ENCODE data around the gene NFAT5. TPM values are rescaled to one million over a fixed set of nuclear protein-coding genes. Genes with fewer than 3 reads are reported as not detected.
"Not testable (repeated sequence)": the region's sequence is repeated elsewhere in the genome, so short reads cannot be mapped to it uniquely, and the experiment has no call there.

Gene NFAT5
- total RNA-seq, 1 donor from 2014 or later = 13.9 TPM

DNA sequence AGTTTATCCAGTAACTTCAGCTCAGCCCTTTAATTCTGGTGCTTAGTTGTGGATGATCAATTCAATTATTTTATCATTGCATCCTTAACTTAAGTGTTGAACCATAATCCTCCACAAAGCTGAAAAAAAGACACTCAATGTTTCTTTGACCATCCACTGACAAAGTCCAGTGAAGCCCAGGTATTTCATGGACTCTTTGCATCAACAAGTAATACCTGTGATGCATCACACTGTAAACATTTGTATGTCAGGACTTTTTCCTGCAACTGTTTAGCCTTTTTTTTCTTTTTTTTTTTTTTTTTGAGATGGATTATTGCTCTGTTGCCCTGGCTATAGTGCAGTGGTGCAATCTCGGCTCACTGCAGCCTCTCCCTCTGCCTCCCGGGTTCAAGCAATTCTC, 6.6 kb upstream of the NFAT5 start:
- Histone ChIP-seq H3K27ac (replicated peaks) (no peak overlapping the region), H3K27me3 (ENCODE audit: low read depth) (no peaks in the 10 kb centered on the region), H3K4me1 (peaks cover 1% of the 10 kb centered on the region), H3K4me3 (no peak overlapping the region), H3K36me3 (no peaks in the 10 kb centered on the region), H3K9me3 (replicated peaks) (no peaks in the 10 kb centered on the region)
- intact Hi-C loops (cut with micrococcal nuclease) = no loop called here
- no peak for DNase-seq
- TF ChIP-seq, protein P1, sequence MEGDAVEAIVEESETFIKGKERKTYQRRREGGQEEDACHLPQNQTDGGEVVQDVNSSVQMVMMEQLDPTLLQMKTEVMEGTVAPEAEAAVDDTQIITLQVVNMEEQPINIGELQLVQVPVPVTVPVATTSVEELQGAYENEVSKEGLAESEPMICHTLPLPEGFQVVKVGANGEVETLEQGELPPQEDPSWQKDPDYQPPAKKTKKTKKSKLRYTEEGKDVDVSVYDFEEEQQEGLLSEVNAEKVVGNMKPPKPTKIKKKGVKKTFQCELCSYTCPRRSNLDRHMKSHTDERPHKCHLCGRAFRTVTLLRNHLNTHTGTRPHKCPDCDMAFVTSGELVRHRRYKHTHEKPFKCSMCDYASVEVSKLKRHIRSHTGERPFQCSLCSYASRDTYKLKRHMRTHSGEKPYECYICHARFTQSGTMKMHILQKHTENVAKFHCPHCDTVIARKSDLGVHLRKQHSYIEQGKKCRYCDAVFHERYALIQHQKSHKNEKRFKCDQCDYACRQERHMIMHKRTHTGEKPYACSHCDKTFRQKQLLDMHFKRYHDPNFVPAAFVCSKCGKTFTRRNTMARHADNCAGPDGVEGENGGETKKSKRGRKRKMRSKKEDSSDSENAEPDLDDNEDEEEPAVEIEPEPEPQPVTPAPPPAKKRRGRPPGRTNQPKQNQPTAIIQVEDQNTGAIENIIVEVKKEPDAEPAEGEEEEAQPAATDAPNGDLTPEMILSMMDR (IDR thresholded peaks at IDR 0.05; ENCODE audit: borderline replicate concordance) = no peak

DNA sequence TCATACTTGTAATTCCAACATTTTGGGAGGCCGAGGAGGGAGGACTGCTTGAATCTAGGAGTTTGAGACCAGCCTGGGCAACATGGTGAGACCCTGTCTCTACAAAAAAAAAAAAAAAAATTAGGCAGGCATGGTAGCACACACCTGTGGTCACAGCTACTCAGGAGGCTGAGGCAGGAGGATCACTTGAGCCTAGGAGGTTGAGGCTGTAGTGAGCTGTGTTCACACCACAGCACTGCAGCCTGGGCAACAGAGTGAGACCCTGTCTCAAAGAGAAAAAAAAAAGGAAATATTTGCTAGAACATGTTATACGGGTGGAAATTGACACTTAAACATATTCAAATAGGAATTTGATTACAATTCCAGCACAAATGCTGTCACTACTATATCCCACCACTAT, 4.4 kb upstream of the NFAT5 start:
- intact Hi-C loops (cut with micrococcal nuclease) = loop anchor here (10.0 kb wide), 1 partner anchor 167 kb away; no protein-coding TSS in a partner anchor
- H3K27me3 ChIP-seq (ENCODE audit: low read depth); H3K9me3 ChIP-seq (replicated peaks); H3K27ac ChIP-seq (replicated peaks); H3K4me3 ChIP-seq; H3K36me3 ChIP-seq; DNase-seq: not testable (repeated sequence)
- H3K4me1 ChIP-seq = peaks cover 16% of the 10 kb centered on the region

DNA sequence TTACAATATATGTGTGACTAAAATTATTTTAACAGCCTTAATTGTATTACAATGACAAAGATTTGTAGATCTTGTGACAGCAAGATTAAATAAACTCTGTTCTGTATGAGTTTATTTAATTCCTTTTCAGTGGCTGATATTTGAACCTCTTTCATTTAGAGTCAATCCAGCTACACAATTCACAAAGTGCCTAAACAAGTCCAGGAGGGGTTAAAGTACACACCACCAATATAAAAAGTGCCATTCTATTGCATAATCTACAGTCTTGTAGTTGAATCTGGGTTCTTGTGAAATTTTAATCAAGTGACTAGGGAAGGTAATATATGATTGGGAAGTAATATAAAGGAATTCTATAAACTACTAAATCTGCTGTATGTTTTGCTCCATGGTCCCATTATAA, 3.9 kb upstream of the NFAT5 start:
- no peak overlapping the region for H3K4me3 ChIP-seq
- TF ChIP-seq, protein P1 (IDR thresholded peaks at IDR 0.05; ENCODE audit: borderline replicate concordance) = no peak
- H3K4me1 ChIP-seq = peaks cover 21% of the 10 kb centered on the region
- DNase-seq = no peak
- no peaks in the 10 kb centered on the region for H3K36me3 ChIP-seq
- H3K9me3 ChIP-seq (replicated peaks) = no peaks in the 10 kb centered on the region
- no peaks in the 10 kb centered on the region for H3K27me3 ChIP-seq (ENCODE audit: low read depth)
- intact Hi-C loops (cut with micrococcal nuclease) = loop anchor here (10.0 kb wide), 1 partner anchor 167 kb away; no protein-coding TSS in a partner anchor
- no peak overlapping the region for H3K27ac ChIP-seq (replicated peaks)

DNA sequence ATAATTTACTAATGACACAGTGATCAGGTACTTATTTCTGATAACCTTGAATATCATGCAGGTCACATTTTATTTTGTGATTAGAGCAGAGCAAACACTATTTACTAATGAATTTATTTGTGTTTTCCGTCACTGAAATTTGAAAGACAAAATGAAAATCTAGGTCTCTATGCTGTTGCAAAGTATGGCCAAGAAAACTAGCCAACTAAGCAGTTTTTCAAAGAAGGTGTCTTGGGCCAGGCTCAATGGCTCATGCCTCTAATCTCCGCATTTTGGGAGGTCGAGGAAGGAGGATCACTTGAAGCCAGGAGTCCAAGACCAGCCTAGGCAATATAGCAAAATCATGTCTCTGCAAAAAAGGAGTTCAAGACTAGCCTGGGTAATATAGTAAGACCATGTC, 3.0 kb upstream of the NFAT5 start:
- intact Hi-C loops (cut with micrococcal nuclease) = loop anchor here (10.0 kb wide), 1 partner anchor 168 kb away; no protein-coding TSS in a partner anchor
- Histone ChIP-seq H3K9me3 (replicated peaks) (no peaks in the 10 kb centered on the region), H3K36me3 (no peaks in the 10 kb centered on the region), H3K27me3 (ENCODE audit: low read depth) (no peaks in the 10 kb centered on the region), H3K27ac (replicated peaks) (no peak overlapping the region), H3K4me3 (no peak overlapping the region), H3K4me1 (peaks cover 30% of the 10 kb centered on the region)
- DNase-seq = no peak
- TF ChIP-seq, protein P1 (IDR thresholded peaks at IDR 0.05; ENCODE audit: borderline replicate concordance) = no peak

DNA sequence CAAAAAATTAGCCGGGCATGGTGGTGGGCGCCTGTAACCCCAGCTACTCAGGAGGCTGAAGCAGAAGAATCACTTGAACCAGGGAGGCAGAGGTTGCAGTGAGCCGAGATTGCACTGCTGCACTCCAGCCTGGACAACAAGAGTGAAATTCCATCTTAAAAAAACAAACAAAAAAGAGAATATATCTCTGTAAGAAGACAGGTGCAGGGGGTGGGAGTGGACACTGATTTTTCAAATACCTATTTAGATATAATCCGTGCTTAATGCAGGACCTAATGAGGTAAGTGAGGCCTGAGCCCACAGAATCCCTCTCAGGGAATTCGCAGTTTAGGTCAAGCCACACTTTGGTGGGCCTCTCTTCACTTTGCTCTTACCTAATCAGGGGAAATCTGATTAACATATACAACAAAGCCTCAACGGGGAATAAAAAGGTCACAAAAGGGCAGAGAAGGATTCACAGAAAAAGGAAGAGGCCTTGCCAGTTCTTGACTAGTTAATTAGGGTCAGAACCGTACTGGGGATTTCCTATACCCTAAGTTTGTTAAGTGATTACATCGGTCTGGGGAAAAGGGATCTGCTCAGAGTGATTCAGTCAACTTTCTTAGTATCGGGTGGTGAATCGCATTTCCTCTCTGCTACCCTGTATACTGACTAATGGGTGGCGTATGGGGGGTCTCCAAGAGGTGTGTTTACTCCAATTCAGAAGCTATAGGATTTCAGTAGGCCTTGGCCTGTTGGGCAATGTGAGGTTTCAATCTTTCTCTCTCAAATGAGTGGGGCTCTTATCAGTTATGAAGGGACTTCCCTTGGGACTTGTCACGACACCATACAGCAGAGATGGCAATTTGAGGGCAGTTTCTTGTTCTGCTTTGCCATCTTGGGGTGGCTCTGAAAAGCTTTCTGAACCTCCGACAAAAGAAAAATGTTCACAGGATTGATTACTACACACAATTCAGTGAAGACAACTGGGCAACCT, 1.9 kb upstream of the NFAT5 start:
- Histone ChIP-seq H3K36me3 (no peaks in the 10 kb centered on the region), H3K27me3 (ENCODE audit: low read depth) (no peaks in the 10 kb centered on the region), H3K9me3 (replicated peaks) (no peaks in the 10 kb centered on the region), H3K4me3 (peak overlapping the region; percentile 98), H3K4me1 (peaks cover 41% of the 10 kb centered on the region), H3K27ac (replicated peaks) (peak overlapping the region; percentile 99)
- intact Hi-C loops (cut with micrococcal nuclease) = loop anchor here (10.0 kb wide), 1 partner anchor 169 kb away; no protein-coding TSS in a partner anchor
- DNase-seq = no peak
- TF ChIP-seq, protein P1 (IDR thresholded peaks at IDR 0.05; ENCODE audit: borderline replicate concordance) = no peak

All from left ventricle myocardium inferior (tissue), 1 donor.